ENCODE measurements around the gene AMER3. TPM values are rescaled to one million over a fixed set of nuclear protein-coding genes. Genes with fewer than 3 reads are reported as not detected.
A peak's percentile ranks its signal among the peaks of the same experiment; 100 is the strongest.

AMER3 gene
- total RNA-seq, 2 experiments from 2014 or later, result not detected

- CTCF ChIA-PET, result interaction anchor here (1.6 kb wide), 1 partner anchor 48 kb away, joined by 3 read pairs; no protein-coding TSS in a partner anchor
- Mint-ChIP-seq H3K27ac (no peak overlapping the region), H3K36me3 (no peaks in the 10 kb centered on the region), H3K27me3 (peaks cover 20% of the 10 kb centered on the region), H3K4me3 (no peak overlapping the region), H3K4me1 (no peaks in the 10 kb centered on the region), H3K9me3 (ENCODE audit: low read depth) (peaks cover 3% of the 10 kb centered on the region)
- ATAC-seq (no peak), DNase-seq (no peak)
Observed at GRCh38 chr2:130776550-130776949, 21.2 kb downstream of the AMER3 start.

DNA sequence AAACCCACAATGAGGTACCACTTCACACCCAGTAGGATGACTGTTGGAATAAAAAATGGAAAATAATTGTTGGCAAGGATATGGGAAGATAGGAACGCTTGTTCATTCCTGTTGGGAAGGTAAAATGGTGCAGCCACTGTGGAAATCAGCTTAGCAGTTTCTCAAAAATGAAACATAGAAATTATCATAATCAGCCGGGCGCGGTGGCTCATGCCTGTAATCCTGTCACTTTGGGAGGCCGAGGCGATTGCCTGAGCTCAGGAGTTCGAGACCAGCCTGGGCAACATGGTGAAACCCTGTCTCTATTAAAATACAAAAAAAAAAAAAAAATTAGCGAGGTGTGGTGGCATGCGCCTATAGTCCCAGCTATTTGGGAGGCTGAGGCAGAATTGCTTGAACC is 23.4 kb downstream of the AMER3 start:
- H3K27ac Mint-ChIP-seq, result no peak overlapping the region
- no peaks in the 10 kb centered on the region for H3K9me3 Mint-ChIP-seq (ENCODE audit: low read depth)
- no peaks in the 10 kb centered on the region for H3K4me1 Mint-ChIP-seq
- ATAC-seq, result no peak
- DNase-seq, result no peak
- H3K27me3 Mint-ChIP-seq, result peaks cover 32% of the 10 kb centered on the region
- H3K36me3 Mint-ChIP-seq, result no peaks in the 10 kb centered on the region
- CTCF ChIA-PET, result no interaction called here
- no peak overlapping the region for H3K4me3 Mint-ChIP-seq

GRCh38 chr2:130785466-130786055 is 30.2 kb downstream of the AMER3 start:
- H3K9me3 Mint-ChIP-seq (ENCODE audit: low read depth), result no peaks in the 10 kb centered on the region
- CTCF ChIA-PET, result interaction anchor here (1.6 kb wide), 1 partner anchor 12 kb away, joined by 4 read pairs; no protein-coding TSS in a partner anchor
- ATAC-seq (no peak), DNase-seq (no peak)
- H3K4me3 Mint-ChIP-seq, result no peak overlapping the region
- H3K27me3 Mint-ChIP-seq, result peaks cover 21% of the 10 kb centered on the region
- no peaks in the 10 kb centered on the region for H3K36me3 Mint-ChIP-seq
- no peaks in the 10 kb centered on the region for H3K4me1 Mint-ChIP-seq
- H3K27ac Mint-ChIP-seq, result no peak overlapping the region

- no peaks in the 10 kb centered on the region for H3K9me3 Mint-ChIP-seq (ENCODE audit: low read depth)
- H3K27me3 Mint-ChIP-seq, result peaks cover 20% of the 10 kb centered on the region
- no peak overlapping the region for H3K4me3 Mint-ChIP-seq
- H3K27ac Mint-ChIP-seq, result no peak overlapping the region
- H3K36me3 Mint-ChIP-seq, result no peaks in the 10 kb centered on the region
- no peak for DNase-seq
- H3K4me1 Mint-ChIP-seq, result no peaks in the 10 kb centered on the region
- no peak for ATAC-seq
- CTCF ChIA-PET, result interaction anchor here (1.6 kb wide), 1 partner anchor 12 kb away, joined by 4 read pairs; no protein-coding TSS in a partner anchor
Observed at GRCh38 chr2:130786076-130786475, 30.7 kb downstream of the AMER3 start.

DNA sequence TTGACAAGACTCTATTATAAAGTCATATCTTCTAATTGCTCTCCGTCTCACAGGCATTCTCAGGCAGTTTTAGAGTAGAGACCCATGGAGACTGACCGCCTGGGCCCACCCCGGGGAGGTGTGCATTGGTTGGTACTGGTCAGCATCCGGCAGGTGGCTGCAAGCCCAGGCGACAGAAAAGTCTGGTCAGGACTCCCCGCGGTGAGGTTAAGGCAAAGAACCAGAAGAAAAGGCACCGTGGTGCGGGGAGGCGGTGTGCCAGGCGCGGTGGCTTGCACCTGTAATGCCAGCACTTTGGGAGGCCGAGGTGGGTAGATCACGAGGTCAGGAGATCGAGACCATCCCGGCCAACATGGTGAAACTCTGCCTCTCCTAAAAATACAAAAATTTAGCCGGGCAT is 32.5 kb downstream of the AMER3 start:
- no peak overlapping the region for H3K27ac Mint-ChIP-seq
- H3K9me3 Mint-ChIP-seq (ENCODE audit: low read depth), result no peaks in the 10 kb centered on the region
- H3K27me3 Mint-ChIP-seq, result peaks cover 18% of the 10 kb centered on the region
- ATAC-seq (no peak), DNase-seq (no peak)
- H3K4me1 Mint-ChIP-seq, result no peaks in the 10 kb centered on the region
- CTCF ChIA-PET, result no interaction called here
- no peak overlapping the region for H3K4me3 Mint-ChIP-seq
- no peaks in the 10 kb centered on the region for H3K36me3 Mint-ChIP-seq

DNA sequence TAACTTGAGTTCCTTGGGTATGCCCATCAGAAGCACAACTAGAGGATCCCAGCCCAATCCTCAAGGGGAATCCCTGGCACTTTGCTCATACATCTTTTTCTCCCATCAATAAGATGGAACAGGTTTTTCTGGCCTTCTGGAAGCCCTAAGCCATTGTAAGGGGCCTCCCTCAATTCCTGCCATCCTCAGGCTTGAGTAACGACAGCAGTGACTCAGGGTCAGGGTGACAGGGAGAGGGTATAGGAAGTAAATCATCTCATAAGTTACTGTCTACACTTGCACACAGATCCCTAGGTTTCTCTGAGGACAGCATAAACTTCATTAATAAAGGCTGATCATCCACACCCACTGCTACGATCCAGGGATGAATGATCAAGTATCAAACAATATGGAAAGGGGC is 35.0 kb downstream of the AMER3 start:
- no peaks in the 10 kb centered on the region for H3K9me3 Mint-ChIP-seq (ENCODE audit: low read depth)
- DNase-seq, result no peak
- no peaks in the 10 kb centered on the region for H3K36me3 Mint-ChIP-seq
- H3K4me3 Mint-ChIP-seq, result no peak overlapping the region
- H3K4me1 Mint-ChIP-seq, result peaks cover under 1% of the 10 kb centered on the region
- CTCF ChIA-PET, result interaction anchor here (2.8 kb wide), 1 partner anchor 84 kb away, joined by 11 read pairs; no protein-coding TSS in a partner anchor
- no peak for ATAC-seq
- H3K27ac Mint-ChIP-seq, result no peak overlapping the region
- peaks cover 7% of the 10 kb centered on the region for H3K27me3 Mint-ChIP-seq

DNA sequence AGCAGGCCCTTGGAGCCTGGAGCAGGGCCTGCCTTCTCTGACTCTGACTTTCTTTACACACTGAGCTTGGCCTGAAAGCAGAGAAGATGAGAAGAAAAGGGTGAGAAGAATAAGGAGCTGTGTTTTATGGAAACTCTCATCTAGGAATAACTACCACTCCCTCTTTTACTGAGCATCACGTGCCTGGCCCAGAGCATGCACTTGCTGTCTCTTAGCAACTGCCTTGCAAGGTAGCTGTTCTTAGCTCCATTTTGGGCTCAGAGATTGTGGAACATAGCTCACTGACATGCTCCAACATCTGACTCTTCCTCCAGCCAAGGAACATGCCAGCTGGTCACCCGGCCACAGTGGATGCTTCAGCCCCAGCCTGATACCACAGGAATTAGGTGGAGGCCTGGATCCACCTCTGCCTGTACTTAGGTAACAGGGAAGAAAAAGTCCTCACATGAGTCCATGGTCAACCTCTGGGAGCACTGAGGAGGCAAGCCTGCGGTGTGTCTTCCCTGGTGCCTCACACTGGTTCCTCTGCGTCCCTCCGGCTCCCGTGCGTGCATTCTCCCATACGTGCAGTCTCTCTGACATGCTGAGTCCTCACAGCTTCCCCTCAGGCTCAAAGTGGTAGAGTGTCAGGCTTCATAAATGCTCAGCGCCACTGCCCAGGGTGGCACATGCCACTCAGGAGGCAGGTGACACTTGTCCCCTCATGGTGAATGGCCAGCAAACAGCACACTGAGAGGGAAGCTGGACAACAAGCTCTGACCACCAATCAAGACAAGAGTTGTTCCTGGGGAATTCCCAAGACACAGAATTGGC is 35.7 kb downstream of the AMER3 start:
- Mint-ChIP-seq H3K27ac (no peak overlapping the region), H3K36me3 (no peaks in the 10 kb centered on the region), H3K4me3 (no peak overlapping the region), H3K27me3 (peaks cover 7% of the 10 kb centered on the region), H3K4me1 (peaks cover 6% of the 10 kb centered on the region), H3K9me3 (ENCODE audit: low read depth) (no peaks in the 10 kb centered on the region)
- ATAC-seq, result no peak
- CTCF ChIA-PET, result interaction anchor here (2.8 kb wide), 1 partner anchor 83 kb away, joined by 11 read pairs; no protein-coding TSS in a partner anchor
- no peak for DNase-seq

DNA sequence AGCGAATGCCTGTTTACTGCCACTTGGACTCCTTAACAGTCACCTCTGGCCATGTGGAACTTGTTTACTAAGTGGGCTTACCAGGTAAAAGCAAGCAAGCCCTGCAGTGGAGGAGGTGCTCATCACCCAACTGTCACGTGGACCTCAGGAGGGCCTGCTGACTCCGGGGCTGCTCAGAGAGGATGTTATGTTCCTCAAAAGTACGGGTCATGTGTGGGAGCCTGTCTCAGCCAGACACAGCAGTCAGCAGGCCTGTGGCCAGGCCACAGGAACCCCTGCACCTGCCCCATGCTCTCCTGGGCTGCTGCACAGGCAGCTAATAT is 36.2 kb downstream of the AMER3 start:
- no peak overlapping the region for H3K27ac Mint-ChIP-seq
- H3K27me3 Mint-ChIP-seq, result peaks cover 7% of the 10 kb centered on the region
- no peaks in the 10 kb centered on the region for H3K36me3 Mint-ChIP-seq
- CTCF ChIA-PET, result interaction anchor here (2.8 kb wide), 1 partner anchor 83 kb away, joined by 11 read pairs; no protein-coding TSS in a partner anchor
- no peak overlapping the region for H3K4me3 Mint-ChIP-seq
- H3K9me3 Mint-ChIP-seq (ENCODE audit: low read depth), result no peaks in the 10 kb centered on the region
- ATAC-seq, result no peak
- peaks cover 11% of the 10 kb centered on the region for H3K4me1 Mint-ChIP-seq
- DNase-seq, result no peak

DNA sequence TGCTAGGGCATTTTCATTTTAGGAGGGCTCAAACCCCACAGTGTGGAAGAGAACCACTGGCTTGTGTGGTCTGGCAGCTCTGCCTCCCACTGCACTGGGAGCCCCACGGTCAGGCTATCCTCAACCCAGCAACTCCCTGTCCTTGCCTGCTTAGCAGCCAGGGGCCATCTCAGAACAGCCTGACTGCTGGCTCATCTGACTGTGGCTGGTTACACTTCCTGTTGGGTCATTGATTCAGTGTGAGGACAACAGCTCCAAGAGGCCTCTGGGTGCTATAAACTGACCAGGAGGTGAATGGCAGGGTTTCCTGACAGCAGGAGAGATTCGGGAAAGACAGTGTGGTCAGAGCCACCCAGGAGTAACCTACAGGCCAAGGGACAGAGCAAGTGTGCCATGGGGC is 40.1 kb downstream of the AMER3 start:
- Mint-ChIP-seq H3K27me3 (peaks cover 7% of the 10 kb centered on the region), H3K4me1 (peaks cover 17% of the 10 kb centered on the region), H3K27ac (no peak overlapping the region), H3K36me3 (no peaks in the 10 kb centered on the region), H3K9me3 (ENCODE audit: low read depth) (no peaks in the 10 kb centered on the region), H3K4me3 (no peak overlapping the region)
- no peak for DNase-seq
- CTCF ChIA-PET, result interaction anchor here (1.1 to 10.5 kb wide), 3 partner anchors 78 to 453 kb away, joined by 3 to 271 read pairs (median 4); a partner anchor contains a TSS
- ATAC-seq, result no peak

DNA sequence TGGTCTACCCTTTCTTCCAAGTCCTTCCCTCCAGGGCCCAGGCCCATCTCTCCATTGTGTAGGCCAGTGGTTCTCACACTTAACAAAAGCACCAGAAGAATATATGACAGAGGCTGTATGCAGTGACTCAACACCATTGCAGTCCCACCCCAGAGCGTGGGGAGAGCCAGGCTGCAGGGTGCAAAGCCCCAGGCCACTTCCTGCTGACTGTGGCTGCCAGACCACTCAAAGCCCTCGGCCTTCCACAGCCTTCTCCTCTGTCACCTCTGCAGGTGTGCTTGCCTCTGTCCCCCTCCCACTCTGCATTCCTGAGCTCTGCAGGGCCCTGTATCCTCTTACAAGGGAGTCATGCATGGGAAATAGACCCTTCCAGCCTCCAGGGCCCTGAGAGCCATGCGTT is 41.0 kb downstream of the AMER3 start:
- no peaks in the 10 kb centered on the region for H3K9me3 Mint-ChIP-seq (ENCODE audit: low read depth)
- CTCF ChIA-PET, result interaction anchor here (1.6 to 10.5 kb wide), 8 partner anchors 28 to 461 kb away, joined by 4 to 271 read pairs (median 14); partner anchors contain the start of gene GPR148

DNA sequence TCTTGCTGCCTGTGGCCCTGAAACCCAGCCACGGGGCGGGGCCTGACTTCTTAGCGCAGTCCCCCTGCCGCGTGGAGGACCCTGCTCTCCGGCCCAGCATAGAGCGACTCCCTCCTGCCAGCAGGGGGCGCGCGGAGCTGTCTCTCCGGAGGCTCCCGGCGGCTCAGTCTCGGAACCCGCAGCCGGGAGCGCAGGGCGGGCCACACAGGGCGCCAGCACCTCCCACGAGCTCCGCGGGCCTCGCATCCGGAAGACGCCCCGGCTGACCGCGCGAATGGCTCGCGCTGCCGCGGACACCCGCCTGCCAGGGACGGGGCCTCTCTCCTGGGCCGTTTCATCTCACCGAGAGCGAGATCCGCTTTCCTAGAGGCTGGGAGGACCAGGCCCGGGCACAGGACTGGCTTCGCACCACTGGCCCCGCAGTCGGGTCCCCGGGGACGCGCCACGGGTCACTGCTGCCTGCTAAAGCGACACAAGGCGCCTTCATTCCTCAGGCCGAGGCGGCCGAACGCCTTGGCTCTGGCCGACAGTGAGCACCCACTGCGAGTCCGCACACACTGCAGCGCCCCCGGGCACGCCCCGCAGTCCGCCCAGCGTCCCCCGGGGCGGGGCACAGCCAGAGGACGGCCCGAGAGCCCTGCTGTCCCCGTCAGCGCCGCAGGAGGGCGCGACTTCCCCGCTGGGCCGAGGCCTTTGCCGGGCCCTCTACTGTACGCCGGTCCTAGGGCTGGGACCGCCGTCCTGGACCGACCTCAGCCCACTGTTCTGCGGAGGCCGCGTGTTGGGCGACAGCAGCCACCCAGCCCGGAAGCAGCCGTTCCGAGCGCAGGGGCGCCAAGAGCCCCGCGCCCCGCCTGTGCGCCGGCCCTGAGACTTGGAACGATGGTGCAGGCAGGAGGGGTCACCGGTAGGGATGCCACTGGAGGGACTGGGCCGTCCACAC is 42.4 kb downstream of the AMER3 start:
- Mint-ChIP-seq H3K36me3 (no peaks in the 10 kb centered on the region), H3K9me3 (ENCODE audit: low read depth) (no peaks in the 10 kb centered on the region), H3K27me3 (peaks cover 5% of the 10 kb centered on the region), H3K4me3 (peak overlapping the region; percentile 66), H3K27ac (peak overlapping the region; percentile 64), H3K4me1 (peaks cover 17% of the 10 kb centered on the region)
- CTCF ChIA-PET, result interaction anchor here (0.5 to 10.5 kb wide), 53 partner anchors 9 to 463 kb away, joined by 3 to 271 read pairs (median 4); partner anchors contain the start of genes ARHGEF4, GPR148 and IMP4
- ATAC-seq (peak; percentile 93), DNase-seq (peak; percentile 93)

More for the DNA sequence above, 41.0 kb downstream of the AMER3 start:
- no peaks in the 10 kb centered on the region for H3K36me3 Mint-ChIP-seq
- no peak overlapping the region for H3K4me3 Mint-ChIP-seq
- DNase-seq (peak; percentile 57), ATAC-seq (no peak)
- peaks cover 17% of the 10 kb centered on the region for H3K4me1 Mint-ChIP-seq
- H3K27me3 Mint-ChIP-seq, result peaks cover 7% of the 10 kb centered on the region
- H3K27ac Mint-ChIP-seq, result no peak overlapping the region

DNA sequence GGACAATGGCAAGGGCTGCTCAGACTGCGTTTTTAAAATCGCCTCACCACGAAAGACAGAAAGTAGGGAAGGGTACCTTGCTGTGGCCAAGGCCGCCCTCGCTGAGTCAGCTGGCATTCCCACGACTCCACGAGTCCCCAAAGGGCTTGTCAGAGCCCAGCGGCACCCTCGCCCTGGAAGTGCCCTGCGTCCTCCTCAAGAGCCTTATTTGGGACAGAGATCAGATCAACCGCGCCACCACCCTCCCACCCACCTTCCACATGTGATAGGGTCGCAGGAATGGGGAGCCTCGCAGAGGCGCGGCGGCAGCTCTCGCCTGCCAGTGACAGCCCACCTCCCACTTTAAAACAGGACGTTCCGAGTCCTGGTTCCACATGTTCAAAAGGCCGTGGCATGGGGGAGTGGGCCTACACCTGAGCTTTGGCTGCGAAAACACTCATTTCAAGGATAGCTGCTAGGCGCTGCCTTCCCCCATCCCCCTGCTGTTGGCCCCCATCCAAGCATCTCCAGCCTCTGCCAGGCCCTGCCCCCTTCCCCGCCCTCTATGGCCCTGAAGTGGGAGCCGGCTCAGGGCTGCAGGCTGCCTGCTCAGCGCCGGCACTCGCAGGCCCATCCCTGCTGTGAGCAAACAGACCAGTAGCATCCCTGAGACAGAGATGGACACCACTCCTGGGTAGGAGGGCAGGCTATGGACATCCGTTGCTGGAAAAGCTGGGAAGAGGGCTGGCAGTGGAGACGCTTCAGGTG is 43.3 kb downstream of the AMER3 start:
- DNase-seq, result no peak
- no peak for ATAC-seq
- Mint-ChIP-seq H3K4me1 (peaks cover 17% of the 10 kb centered on the region), H3K27me3 (peaks cover 5% of the 10 kb centered on the region), H3K27ac (peak overlapping the region; percentile 64), H3K36me3 (no peaks in the 10 kb centered on the region), H3K4me3 (peak overlapping the region; percentile 66), H3K9me3 (ENCODE audit: low read depth) (no peaks in the 10 kb centered on the region)
- CTCF ChIA-PET, result interaction anchor here (0.8 to 10.5 kb wide), 12 partner anchors 9 to 359 kb away, joined by 3 to 271 read pairs (median 4); no protein-coding TSS in a partner anchor

Data from activated CD8-positive, alpha-beta memory T cell treated with anti-CD3 and anti-CD28 coated beads, Interleukin-2, amount 10 ng/mL, durations not matched to agents 7 days and 5 days (primary cell).